Adipocyte (in vitro differentiated cells): ENCODE measurements around the gene SGMS2.
"Not testable (repeated sequence)": the region's sequence is repeated elsewhere in the genome, so short reads cannot be mapped to it uniquely, and the experiment has no call there.

Experiments
- DNase-seq: peaks from one replicate; pipeline ENCODE4 v3.0.0-alpha.2; 2015; ENCODE audit warnings: low read depth
- H3K27me3 ChIP-seq: replicated peaks from 2 replicates; pipeline ENCODE4 v1.7.0; 2013; ENCODE audit warnings: mild to moderate bottlenecking, low read length, moderate library complexity; ENCODE audit not compliant: control insufficient read depth, insufficient read depth
- H3K36me3 ChIP-seq: 2 replicates; pipeline ENCODE4 v1.7.0; 2013; ENCODE audit warnings: low read length, mild to moderate bottlenecking, moderate library complexity; ENCODE audit not compliant: control insufficient read depth, insufficient read depth, severe bottlenecking
- H3K4me1 ChIP-seq: 2 replicates; pipeline ENCODE4 v1.7.0; 2013; ENCODE audit warnings: mild to moderate bottlenecking, low read length, moderate library complexity; ENCODE audit not compliant: control insufficient read depth, insufficient read depth
- H3K4me3 ChIP-seq: 2 replicates; pipeline ENCODE4 v1.7.0; 2013; ENCODE audit warnings: mild to moderate bottlenecking, low read length, moderate library complexity
- H3K9ac ChIP-seq: 2 replicates; pipeline ENCODE4 v1.7.0; 2013; ENCODE audit warnings: mild to moderate bottlenecking, low read length, moderate library complexity
- H3K9me3 ChIP-seq: 2 replicates; pipeline ENCODE4 v1.7.0; 2013; ENCODE audit warnings: mild to moderate bottlenecking, low read length, moderate library complexity; ENCODE audit not compliant: control insufficient read depth

The SGMS2 gene

GRCh38 chr4:107917500-107917899, 92.8 kb downstream of the SGMS2 start:
- Histone ChIP-seq H3K9me3 (peaks cover 15% of the 10 kb centered on the region), H3K4me3 (no peak overlapping the region), H3K4me1 (peaks cover 20% of the 10 kb centered on the region), H3K27me3 (no peaks in the 10 kb centered on the region), H3K36me3 (peaks cover 6% of the 10 kb centered on the region), H3K9ac (no peak overlapping the region)
- no peak for DNase-seq

DNA sequence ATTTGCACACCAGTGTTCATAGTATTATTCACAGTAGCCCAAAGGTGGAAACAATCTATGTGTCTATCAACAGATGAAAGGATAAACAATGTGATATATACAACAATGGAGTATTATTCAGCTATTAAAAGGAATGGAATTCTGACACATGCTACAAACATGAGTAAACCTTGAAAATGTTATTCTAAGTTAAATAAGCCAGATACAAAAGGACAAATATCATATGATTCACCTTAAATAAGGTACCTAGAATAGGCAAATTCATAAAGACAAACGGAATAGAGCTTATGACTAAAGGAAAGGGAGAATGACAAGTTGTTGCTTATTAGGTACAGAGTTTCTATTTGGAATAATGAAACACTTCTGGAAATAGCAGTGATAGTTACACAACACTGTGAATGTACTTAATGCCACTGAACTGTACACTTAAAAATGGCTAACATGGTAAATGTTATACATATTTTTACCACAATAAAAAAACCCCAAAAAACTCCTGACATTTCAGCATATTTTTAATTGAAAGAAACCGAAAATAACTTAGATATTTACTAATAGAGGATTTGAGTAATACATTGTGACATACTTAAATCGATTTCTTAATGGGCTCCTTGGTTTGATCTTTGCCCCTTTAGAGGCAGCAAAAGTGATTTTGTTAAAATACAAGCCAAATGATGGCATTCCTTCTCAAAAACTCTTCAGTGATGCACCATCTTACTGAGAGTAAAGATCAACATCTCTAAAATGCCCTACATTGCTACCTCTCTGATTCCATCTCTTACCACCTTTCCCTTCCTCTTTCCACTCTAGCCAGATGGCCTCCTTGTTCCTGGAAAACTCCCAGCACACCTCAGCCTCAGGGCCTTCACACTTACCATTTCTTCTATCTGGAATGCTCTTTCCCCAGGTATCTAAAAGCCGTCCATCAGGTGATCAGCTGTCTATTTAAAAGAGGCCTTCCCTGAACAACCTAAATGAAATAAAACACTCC, 98.0 kb downstream of the SGMS2 start:
- H3K36me3 ChIP-seq: no peaks in the 10 kb centered on the region
- no peaks in the 10 kb centered on the region for H3K27me3 ChIP-seq
- no peak for DNase-seq
- H3K9ac ChIP-seq: no peak overlapping the region
- peaks cover 15% of the 10 kb centered on the region for H3K9me3 ChIP-seq
- H3K4me3 ChIP-seq: no peak overlapping the region
- peaks cover 8% of the 10 kb centered on the region for H3K4me1 ChIP-seq

DNA sequence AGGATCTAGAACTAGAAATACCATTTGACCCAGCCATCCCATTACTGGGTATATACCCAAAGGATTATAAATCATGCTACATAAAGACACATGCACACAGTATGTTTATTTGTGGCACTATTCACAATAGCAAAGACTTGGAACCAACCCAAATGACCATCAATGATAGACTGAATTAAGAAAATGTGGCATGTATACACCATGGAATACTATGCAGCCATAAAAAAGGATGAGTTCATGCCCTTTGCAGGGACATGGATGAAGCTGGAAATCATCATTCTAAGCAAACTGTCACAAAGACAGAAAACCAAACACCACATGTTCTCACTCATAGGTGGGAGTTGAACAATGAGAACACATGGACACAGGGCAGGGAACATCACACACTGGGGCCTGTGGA, 101.0 kb downstream of the SGMS2 start:
- not testable (repeated sequence) for DNase-seq, H3K9me3 ChIP-seq, H3K4me3 ChIP-seq, H3K9ac ChIP-seq, H3K27me3 ChIP-seq, H3K36me3 ChIP-seq
- H3K4me1 ChIP-seq: peaks cover 12% of the 10 kb centered on the region

DNA sequence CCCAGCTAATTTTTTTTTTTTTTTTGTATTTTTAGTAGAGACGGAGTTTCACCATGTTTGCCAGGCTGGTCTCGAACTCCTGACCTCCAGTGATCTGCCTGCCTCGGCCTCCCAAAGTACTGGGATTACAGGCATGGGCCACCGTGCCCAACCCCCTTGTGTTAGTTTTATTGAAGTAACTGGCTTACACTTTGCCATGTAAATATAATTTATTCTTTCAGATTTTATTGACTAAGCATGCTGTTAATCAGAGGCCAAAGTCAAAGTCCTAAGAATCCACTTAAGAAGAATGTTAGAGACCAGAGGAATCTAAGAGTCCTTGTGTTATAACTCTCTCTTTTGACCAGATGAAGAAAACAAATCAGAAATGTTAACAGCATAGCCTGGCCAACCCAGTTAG, 102.1 kb downstream of the SGMS2 start:
- not testable (repeated sequence) for H3K27me3 ChIP-seq, H3K4me3 ChIP-seq, DNase-seq, H3K9ac ChIP-seq, H3K9me3 ChIP-seq, H3K36me3 ChIP-seq
- peaks cover 14% of the 10 kb centered on the region for H3K4me1 ChIP-seq

GRCh38 chr4:107930821-107931774, 106.4 kb downstream of the SGMS2 start, which contains the start of gene CYP2U1:
CYP2U1 (plus strand) TSS chr4:107931549; CDS start chr4:107931644, 95 bp downstream.
- DNase-seq: peak; percentile 93
- no peaks in the 10 kb centered on the region for H3K9me3 ChIP-seq
- no peaks in the 10 kb centered on the region for H3K27me3 ChIP-seq
- H3K4me3 ChIP-seq: peak within 1 kb of the TSS; percentile 86
- H3K9ac ChIP-seq: peak within 1 kb of the TSS; percentile 82
- peaks cover 13% of the 10 kb centered on the region for H3K4me1 ChIP-seq
- H3K36me3 ChIP-seq: peaks cover 3% of the 10 kb centered on the region

DNA sequence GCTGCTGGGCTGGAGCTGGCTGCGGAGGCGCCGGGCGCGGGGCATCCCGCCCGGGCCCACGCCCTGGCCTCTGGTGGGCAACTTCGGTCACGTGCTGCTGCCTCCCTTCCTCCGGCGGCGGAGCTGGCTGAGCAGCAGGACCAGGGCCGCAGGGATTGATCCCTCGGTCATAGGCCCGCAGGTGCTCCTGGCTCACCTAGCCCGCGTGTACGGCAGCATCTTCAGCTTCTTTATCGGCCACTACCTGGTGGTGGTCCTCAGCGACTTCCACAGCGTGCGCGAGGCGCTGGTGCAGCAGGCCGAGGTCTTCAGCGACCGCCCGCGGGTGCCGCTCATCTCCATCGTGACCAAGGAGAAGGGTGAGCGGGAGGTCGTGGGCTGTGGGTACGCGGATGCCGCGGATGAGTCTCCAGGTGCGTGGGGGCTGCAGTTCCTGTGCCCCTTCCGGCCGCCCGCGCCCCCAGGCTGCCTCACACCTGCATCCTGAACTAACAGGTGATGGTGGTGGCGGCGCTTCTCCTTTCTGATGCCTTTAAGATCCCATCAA, 107.1 kb downstream of the SGMS2 start:
- Histone ChIP-seq H3K4me3 (peak overlapping the region; percentile 86), H3K9ac (peak overlapping the region; percentile 82), H3K36me3 (peaks cover 5% of the 10 kb centered on the region), H3K4me1 (peaks cover 13% of the 10 kb centered on the region), H3K27me3 (no peaks in the 10 kb centered on the region), H3K9me3 (no peaks in the 10 kb centered on the region)
- no peak for DNase-seq

GRCh38 chr4:107935246-107935645, 110.5 kb downstream of the SGMS2 start:
- peaks cover 9% of the 10 kb centered on the region for H3K36me3 ChIP-seq
- no peak for DNase-seq
- H3K9me3 ChIP-seq: no peaks in the 10 kb centered on the region
- peaks cover 13% of the 10 kb centered on the region for H3K4me1 ChIP-seq
- no peak overlapping the region for H3K4me3 ChIP-seq
- H3K27me3 ChIP-seq: no peaks in the 10 kb centered on the region
- no peak overlapping the region for H3K9ac ChIP-seq

- no peak for DNase-seq
- Histone ChIP-seq H3K36me3 (peaks cover 9% of the 10 kb centered on the region), H3K9ac (no peak overlapping the region), H3K4me3 (no peak overlapping the region), H3K9me3 (no peaks in the 10 kb centered on the region), H3K27me3 (no peaks in the 10 kb centered on the region), H3K4me1 (peaks cover 5% of the 10 kb centered on the region)
Measured at GRCh38 chr4:107937040-107937439, 112.3 kb downstream of the SGMS2 start.

DNA sequence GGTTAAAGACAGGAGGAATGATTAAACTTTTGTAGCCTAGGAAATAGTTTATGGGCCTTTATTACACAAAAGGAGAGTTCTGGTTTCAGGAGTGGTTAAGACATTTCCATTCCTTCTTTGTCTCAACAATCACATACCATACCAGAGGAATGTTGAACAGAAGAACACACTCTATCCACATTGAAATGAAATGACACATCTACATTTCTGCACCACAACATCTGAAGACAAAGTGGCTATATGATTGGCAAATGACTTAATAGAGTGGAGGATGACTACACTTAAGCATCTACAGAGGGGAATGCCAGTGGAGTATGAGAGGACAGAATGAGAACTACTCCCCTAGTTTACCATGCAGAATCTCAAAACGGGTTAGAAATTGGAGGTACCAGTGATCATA, 114.6 kb downstream of the SGMS2 start:
- Histone ChIP-seq H3K9ac (no peak overlapping the region), H3K4me1 (peaks cover 2% of the 10 kb centered on the region), H3K36me3 (peaks cover 9% of the 10 kb centered on the region), H3K27me3 (no peaks in the 10 kb centered on the region), H3K4me3 (no peak overlapping the region), H3K9me3 (no peaks in the 10 kb centered on the region)
- DNase-seq: peak; percentile 49

DNA sequence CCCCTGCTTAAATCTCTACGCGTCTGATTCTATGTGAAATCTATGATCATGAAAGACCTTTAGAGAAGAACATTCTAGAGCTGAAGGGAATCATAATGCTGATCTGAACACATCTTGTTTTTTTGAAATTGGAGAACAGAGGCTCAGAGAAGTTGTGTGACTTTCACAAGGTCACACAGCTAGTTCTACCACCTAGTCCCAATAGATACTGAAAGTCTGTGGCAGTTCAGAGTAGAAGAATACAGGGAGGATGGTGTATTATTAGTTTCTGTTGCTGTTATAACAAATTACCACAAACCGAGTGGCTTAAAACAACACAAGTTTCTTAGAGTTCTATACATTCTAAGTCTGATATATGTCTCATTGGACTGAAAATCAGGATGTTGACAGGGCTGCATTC, 121.1 kb downstream of the SGMS2 start:
- H3K4me1 ChIP-seq: no peaks in the 10 kb centered on the region
- H3K36me3 ChIP-seq: peaks cover 43% of the 10 kb centered on the region
- no peak for DNase-seq
- H3K9me3 ChIP-seq: no peaks in the 10 kb centered on the region
- no peak overlapping the region for H3K9ac ChIP-seq
- H3K4me3 ChIP-seq: no peak overlapping the region
- no peaks in the 10 kb centered on the region for H3K27me3 ChIP-seq
